GM21360 (cell line): ENCODE results near the gene EMC9.

Experiments used
- ATAC-seq: cut with Tn5 transposase; IDR thresholded peaks from one replicate; pipeline ENCODE4 v1.9.1; 2021; ENCODE audit warnings: mild to moderate bottlenecking, moderate library complexity; ENCODE audit not compliant: unreplicated experiment

EMC9 gene

DNA sequence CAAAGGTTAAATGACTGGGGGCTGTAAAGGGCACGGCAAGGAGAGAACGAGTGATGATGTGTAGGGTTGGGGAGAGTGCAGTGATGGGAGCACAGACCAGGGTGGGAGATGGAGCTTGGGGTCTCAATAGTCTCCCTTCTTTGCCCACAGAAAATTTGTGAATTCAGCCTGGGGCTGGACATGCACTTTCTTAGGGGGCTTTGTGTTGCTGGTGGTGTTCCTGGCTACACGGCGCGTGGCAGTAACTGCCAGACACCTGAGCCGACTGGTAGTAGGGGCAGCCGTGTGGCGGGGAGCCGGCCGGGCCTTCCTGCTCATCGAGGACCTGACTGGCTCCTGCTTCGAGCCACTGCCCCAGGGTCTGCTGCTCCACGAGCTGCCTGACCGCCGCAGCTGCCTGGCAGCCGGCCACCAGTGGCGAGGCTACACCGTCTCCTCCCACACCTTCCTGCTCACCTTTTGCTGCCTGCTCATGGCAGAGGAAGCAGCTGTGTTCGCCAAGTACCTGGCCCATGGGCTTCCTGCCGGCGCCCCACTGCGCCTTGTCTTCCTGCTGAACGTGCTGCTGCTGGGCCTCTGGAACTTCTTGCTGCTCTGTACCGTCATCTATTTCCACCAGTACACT lies 9.2 kb downstream of the EMC9 start:
- no peak for ATAC-seq

DNA sequence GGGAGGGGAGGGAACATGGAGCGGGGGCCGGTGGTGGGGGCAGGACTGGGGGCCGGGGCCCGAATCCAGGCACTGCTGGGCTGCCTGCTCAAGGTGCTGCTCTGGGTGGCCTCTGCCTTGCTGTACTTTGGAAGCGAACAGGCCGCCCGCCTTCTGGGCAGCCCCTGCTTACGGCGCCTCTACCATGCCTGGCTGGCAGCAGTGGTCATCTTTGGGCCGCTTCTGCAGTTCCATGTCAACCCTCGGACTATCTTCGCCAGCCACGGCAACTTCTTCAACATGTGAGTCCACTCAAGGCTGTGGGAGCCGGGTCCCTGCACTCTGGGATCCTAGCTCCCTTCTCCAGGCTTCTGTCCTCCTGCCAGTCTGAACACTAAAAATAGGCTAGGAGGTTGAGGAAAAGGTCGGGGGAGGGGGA lies 9.8 kb downstream of the EMC9 start:
- ATAC-seq: no peak

DNA sequence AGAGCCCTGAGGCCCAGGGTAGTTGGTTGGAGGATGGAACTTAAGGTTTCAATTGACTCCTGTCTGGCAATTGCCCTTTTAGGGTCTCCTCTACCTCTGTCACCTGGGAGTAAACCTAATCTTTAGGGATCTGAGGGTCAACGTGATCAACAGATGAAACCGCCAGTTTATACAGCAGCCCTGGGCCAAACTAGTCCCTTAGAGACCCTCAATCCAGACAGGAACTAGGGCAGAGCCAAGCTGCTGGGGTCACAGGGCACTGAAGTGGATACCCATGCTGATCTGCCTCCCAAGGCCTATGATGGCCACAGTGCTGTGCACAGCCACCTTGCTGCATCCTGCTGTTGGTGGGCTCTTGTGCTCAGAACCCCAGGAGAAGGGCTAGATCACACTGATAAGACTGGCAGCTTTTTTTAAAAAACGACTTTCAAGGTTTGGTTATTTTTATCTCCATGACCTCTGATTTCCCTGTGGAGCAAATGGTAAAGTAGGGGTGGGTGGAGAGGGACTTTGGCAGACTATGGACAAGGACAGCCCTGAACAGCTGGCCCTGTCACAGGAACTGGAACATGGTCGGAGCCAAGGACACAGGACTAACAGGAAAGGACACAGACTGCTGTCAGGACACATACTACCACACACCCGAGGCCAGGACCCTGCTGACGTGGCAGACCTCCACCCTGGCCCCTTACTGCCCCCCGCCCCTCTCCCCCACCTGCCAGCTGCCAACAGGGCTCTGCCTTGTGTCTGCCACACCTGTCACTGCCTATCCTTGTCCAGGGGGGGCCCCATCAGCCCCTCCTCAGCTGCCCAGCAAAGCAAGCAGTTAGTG lies 10.5 kb downstream of the EMC9 start:
- no peak for ATAC-seq

DNA sequence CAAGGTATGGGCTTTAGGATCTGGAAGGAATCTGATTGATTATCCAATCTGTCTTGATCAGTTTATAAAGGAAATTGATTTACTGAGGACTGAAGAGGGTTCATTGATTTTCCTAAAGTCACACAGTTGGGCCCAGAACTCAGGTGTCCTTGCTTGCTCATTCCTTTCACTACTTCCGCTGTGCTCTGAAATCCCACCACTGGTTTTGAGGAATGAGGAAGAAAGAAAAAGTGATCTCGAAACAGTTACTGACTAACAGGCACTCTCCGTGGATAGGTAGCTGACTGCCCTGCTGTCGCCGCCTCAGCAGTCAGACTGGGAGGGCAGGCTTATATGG lies 11.0 kb downstream of the EMC9 start, which contains the start of gene FITM1:
Gene FITM1, plus strand, starts transcription at position 280 of the 337 bp plus-strand sequence. CDS start 905 bp downstream, outside the sequence.
- ATAC-seq: no peak

DNA sequence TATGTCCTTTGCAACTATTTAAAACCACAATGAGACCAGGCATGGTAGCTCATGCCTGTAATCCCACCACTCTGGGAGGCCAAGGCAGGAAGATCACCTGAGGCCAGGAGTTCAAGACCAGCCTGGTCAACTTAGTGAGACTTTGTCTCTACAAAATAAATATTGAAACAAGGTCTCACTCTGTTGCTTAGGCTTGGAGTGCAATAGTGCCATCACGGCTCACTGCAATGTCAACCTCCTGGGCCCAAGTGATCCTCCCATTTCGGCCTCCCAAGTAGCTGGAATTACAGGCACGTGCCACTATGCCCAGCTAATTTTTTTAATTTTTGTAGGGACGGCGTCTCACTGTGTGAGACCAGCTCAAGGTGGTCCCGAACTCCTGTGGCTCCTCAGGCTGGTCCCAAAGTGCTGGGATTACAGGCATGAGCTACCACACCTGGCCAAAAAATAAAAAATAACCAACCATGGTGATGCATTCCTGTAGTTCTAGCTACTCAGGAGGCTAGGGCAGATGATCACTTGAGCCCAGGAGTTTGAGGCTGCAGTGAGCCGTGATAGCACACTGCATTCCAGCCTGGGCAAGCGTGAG lies 11.9 kb downstream of the EMC9 start:
- no peak for ATAC-seq

DNA sequence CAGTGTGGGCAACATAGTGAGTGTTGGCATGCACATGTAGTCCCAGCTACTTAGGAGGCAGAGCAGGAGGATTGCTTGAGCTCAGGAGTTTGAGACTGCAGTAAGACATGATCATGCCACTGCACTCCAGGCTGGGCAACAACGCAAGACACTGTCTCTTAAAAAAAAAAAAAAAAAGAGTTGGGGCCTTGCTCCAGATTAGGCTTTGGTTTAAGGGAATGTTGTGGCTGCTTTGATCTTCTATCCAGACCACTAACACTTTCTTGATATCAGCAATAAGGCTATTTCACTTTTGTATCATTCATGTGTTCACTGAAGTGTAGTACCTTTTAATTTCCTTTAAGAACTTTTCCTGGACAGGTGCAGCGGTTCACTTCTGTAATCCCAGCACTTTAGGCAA lies 13.7 kb downstream of the EMC9 start:
- ATAC-seq: no peak

DNA sequence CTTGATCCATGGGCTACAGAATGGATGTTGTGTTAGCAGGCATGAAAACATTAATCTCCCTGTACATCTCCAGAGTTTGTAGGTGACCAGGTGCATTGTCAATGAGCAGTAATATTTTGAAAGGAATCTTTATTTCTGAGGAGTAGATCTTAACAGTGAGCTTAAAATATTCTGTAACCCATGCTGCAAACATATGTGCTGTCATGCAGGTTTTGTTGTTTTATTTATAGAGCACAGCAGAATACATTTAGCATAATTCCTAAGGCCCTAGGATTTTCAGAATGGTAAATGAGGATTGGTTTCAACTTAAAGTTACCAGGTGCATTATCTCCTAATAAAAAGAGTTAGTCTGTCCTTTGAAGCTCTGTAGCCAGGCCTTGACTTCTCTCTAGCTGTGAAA lies 14.5 kb downstream of the EMC9 start:
- no peak for ATAC-seq

DNA sequence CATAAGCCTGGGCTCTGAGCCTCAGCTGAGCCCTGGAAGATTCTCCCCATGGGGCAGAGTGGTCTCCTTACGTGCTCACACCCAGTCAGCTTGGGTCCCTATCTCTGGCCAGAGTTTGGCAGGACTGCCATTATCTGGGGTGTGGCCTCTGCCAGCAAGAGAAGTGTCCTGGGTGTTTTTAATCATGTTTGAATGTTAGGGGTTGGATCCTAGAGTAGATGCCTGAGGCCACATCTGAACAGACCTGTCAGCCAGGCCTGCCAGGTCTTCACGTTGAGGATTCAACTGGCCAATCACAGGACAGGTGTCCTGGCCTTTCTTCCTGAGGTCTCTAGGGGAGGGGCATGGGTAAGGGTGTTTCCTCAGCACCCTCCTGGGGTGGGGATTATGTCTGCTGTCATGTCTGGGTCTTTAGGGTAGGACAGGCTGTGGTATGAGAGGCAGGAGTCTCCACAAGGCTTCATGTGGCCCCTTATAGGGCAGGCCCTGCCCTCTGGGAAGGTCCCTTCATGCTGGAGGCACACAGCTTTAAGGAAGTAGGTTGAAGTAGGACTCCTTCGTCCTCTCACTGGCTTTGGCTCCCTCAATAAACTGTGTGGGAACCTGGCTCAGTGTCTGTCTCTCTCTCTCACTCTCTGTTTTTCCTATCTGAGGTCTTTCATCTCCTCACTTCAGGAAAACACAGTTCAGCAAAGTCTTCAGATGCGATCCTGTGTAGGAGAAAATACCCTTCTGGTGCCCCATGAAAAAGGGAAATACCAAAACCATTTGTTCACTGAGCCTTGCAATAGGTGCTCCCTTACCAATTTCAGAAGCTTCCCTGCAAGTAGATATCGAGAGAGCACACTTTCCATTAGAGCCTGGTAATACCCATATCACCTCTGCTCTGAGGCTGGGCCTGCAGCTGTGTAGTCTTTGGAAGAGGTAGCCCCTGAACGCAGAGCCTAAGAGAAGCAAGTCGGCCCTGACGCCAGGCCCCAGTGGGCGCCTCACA lies 17.7 kb downstream of the EMC9 start:
- no peak for ATAC-seq

DNA sequence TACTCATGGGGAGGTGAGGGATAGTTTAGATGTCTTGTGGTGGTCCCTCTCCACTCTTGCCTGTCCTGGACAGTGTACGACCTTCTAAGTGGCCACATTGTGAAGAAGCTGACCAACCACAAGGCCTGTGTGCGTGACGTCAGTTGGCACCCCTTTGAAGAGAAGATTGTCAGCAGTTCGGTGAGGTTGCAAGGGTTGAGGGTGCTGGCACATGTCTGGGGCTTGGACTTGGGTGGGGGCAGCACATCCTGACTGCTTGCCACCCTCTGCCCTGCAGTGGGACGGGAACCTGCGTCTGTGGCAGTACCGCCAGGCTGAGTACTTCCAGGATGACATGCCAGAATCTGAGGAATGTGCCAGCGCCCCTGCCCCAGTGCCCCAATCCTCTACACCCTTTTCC lies 18.5 kb downstream of the EMC9 start:
- no peak for ATAC-seq

DNA sequence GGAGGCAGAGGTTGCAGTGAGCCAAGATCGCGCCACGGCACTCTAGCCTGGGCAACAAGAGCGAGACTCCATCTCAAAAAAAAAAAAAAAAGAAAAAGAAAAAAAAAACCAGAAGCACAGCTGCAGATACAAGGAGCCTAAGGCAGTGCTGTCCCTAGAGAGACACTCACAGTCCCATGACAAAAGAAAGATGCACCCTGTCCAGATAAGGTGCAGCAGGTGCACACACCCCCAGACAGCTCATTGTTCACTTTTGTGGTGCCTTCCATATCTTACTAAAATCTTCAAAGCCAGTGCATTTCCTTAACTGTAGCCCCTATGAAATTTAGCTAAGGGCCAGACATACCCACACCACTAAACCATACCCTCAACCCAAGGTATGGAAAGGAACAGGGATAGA lies 19.0 kb downstream of the EMC9 start:
- no peak for ATAC-seq

DNA sequence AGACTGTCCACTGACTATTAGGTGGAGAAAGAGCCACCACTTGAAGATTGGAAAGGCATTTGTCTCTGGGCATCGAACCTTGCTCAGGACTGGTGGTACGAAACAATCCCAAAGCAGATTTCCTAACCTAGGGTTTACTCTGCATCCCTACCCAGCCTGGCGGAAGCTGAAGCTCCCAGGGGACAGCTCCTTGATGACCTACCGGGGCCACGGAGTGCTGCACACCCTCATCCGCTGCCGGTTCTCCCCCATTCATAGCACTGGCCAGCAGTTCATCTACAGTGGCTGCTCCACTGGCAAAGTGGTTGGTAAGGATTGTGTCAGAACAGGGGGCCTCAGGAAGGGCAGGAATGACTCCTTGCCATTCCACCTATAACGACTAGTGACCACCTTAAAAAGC lies 20.2 kb downstream of the EMC9 start:
- no peak for ATAC-seq

DNA sequence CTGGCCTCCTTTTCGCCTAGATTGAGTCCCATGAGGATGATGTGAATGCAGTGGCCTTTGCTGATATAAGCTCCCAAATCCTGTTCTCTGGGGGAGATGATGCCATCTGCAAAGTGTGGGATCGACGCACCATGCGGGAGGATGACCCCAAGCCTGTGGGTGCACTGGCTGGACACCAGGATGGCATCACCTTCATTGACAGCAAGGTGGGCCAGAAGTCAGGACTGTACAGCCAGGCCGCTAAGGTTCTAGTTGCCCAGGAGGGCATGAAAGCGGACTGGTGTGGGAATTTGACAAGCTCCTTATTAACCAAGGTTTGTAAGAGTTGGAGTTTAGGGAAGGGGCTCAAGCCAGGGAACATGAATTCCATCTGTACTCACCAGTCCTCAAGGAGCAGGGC lies 21.7 kb downstream of the EMC9 start:
- no peak for ATAC-seq

DNA sequence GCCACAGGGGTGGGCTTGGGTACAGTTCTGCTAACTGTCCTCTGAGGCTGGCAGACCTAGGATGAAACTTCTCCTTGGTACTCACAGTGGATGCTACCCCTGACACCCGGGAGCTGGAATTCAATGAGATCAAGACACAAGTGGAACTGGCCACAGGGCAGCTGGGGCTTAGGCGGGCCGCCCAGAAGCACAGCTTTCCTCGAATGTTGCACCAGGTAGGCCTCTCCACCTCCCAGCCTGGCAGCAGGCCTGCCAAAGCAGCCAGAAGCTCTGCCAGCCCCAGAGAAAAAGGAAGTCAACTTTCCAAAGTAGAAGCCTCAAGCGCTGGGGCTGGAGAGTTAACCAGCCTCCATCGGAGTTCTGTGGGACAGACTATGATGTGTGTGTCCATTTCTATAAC lies 24.2 kb downstream of the EMC9 start:
- ATAC-seq: no peak

DNA sequence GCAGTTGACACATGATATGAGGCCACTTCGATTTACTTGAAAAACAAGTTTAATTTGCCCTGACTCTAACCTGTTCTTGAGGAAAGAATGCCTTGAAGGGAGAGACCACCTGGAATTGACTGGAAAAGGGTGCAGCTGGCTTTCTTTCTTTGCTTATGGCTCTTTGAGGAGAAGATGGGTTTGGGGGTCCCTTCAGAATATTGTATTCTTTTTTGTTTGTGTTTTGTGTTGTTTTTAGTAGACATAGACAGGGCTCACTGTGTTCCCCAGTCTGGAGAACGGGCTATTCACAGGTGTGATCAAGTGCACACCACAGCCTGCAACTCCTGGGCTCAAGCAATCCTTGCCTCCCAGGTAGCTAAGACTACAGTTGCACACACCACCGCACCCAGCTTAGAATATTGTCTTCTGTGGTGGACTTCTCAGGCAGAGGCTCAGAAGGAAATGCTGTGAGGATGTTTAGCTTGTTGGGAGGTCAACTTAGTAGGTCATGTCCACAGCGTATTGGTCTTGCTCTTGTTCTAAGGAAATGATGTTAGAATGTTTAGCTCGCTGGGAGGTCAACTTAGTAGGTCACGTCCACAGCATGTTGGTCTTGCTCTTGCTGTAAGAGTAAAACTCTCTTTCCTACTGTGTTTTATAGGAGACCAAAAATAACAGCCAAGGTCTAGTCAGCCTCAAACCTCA lies 25.1 kb downstream of the EMC9 start:
- ATAC-seq: no peak

DNA sequence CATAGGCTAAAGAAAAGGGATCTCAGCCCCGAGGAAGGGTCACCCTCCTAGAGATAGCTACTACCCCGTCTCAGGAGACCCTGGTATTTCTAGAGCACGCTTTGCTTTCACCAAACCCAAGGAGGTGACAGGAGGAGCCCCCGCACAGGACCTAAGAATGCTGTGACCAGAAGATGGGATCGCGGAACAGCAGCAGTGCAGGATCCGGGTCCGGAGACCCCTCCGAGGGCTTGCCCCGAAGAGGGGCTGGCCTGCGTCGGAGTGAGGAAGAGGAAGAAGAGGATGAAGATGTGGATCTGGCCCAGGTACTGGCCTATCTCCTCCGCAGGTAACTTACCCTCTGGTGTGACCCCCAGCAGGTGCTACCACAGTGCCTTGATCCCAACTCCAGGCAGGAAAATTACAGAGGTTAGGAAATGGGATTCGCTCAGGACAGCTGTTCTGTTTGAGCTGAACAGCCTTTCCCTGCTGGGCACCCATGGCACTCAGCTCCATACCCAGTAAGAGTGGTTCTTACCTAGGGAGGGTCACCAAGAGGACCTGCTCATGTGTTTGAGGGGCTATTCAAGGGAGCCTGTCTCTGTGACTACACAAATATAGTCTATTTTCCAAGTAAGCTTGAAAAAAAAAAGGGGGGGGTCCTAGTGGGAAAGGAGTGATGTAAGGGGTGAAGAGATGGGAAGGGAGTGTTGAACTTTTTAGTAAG lies 25.8 kb downstream of the EMC9 start:
- no peak for ATAC-seq

DNA sequence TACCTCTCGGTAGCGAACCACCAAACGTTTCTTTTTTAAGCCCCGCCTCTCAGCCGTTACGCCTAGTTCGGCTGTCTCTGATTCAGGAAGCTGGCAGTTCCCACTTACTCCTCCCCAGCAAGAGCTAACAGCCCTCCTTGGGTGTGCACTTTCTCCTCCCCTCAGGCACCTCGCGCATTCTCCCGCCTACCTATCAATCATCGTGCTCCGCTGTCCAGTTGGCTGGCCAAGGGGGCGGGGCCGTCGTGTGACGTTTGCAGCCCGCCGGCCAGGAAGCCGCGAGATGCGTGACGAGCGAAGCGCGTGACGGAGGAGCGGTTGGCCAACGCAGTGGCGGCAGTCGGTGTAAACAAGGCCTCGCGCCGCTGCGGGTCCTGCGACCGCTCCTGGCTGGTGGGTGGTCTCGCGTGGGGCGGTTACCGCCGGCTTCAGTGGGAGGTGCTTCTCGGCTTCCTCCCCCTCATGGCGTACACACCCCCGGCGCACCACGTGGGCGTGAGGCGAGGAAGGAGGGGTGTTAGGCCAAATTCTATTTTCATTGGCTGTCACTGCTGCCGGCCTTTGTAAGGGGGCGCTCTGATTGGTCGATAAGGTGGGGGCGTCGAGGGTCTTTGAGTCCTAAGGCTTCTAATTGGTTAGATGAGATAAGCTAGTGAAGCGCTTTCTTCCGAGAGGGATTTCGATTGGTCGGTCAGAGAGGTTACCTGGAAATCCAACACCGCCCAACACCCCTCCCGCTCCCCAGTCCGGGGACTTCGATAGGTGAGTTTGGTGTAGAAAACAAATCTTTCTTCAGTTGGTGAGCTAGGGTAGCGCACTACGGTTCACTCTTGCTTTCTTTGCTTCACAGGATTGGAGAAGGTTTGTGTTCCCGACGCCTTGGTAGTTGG lies 26.6 kb downstream of the EMC9 start, which contains the start of the genes DCAF11 and NRL:
Gene DCAF11, plus strand, starts transcription at position 246 of the 890 bp plus-strand sequence. CDS start 818 bp downstream, outside the sequence.
Gene NRL, minus strand, starts transcription at position 418 of the 890 bp plus-strand sequence. CDS start 32,101 bp downstream, outside the sequence.
- ATAC-seq: peak; percentile 85

DNA sequence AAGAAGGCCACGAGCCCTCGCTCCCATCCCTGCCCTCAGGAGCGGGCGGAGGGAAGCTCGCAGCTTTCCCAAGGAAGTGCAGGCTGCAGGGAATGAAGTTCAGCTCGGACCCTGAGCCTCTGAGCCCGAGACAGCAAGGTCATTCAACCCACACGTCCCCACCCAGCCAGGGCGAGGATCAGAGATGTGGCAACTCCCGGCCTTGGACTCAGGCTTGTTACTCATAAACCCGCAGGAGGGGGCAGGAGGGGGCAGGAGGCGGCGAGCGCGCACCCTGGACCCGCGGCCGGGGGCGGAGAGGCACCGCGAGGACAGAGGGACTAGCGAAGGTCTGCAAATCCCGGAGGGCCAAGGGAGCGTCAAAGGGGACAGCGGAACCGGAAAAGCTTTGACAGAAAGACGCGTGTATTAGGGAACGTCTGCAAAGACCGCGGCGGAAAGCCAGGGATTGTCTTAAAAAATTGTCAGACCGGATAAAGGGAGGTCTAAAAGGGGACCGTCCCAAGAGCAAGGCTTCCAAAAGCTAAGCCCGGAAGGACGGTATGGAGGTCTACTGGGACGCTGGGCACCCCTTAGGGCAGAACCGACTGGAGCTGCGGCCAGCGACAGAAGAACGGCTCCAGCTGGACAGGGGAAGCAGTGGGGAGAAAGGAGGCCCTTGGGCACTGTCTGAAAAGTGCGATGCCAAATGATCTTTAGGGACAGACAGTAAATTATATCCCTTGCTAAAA lies 27.4 kb downstream of the EMC9 start:
- ATAC-seq: peak; percentile 26

DNA sequence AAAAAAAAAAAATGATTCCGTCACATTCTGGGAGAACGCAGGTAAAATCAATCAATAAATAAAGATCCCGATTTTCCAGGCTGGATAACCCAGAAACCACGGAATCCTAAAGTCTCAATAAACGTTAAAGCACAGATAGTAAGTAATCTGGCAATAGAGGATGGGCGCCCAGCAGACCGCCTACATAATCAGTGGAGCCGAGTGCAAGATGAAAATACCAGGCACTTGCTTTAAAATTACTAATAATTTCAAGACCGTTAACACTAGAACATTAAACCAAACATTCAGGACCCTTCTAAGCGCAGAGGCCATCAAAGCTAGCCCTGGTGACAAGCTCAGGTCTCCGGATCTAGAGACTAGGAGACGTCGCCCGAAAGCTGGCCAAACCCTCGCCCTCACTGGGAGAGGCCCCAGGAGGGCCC lies 28.0 kb downstream of the EMC9 start:
- no peak for ATAC-seq
